Stimulated activated CD8-positive, alpha-beta memory T cell treated with anti-CD3 and anti-CD28 coated beads, Interleukin-4, amount 100 ng/mL, for 4 hours (primary cell): ENCODE data around the gene MBNL2.

Source experiments
- DNase-seq, 2 donors: peaks; one replicate each; pipeline ENCODE4 v3.0.0-alpha.2; 2020; ENCODE audit warnings: low read depth in 2 of 2, low spot score in 1 of 2

The MBNL2 gene

GRCh38 chr13:97268772-97269171 is 46.6 kb downstream of the MBNL2 start:
- no peak for DNase-seq

GRCh38 chr13:97269603-97270002 is 47.5 kb downstream of the MBNL2 start:
- DNase-seq = no peak

DNA sequence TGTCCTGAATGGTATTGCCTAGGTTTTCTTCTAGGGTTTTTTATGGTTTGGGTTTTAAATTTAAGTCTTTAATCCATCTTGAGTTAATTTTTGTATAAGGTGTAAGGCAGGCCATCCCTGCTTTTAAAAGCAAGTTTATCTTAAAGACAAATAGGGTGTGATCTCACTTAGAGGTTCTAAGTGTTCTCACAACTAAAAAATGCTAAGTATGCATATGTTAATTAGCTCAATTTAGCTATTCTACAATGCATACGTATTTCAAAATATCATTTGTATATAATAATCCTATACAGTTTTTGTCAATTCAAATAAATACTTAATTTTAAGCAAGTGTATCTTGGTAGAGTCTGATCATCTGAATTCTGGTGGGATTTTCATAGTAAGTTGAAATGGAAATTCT is 50.4 kb downstream of the MBNL2 start:
- DNase-seq = no peak

- DNase-seq = no peak
Observed at GRCh38 chr13:97273341-97273831, 51.3 kb downstream of the MBNL2 start.

DNA sequence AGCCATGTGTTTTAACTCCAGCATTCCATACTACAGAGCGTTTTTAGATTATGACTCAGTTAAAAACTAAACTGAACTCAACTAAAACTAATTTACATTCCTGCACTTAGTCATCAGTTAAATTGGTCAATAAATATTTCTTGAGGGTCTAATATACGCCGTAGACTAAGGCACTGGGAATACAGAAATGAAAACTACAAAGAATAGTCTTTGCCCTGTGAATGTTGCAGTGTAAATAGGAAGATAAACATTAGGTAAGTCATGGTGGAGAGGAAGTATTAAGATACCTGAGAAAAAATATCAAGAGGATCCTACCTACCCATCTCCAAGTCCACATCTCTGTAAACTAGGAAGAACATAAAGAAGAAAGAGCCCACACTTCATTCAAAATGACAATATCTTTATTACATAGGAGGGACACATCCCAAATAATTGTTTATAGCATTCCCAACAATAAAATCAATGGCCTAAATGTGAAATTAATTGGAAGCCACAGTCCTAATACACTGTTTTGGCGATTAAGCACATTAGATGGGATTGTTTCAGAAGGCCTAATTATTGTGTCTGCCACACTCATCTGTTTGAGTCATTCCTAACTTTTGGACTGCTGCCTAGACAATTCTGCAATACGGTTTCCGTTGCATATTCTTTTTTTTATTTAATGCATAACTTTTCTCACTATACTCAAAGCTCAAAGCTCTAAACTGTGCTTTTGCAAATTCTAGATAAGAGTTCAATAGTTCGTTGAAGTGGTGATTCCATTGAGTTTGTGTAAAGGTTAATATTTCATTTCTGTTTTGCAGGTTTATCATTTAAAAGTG is 52.9 kb downstream of the MBNL2 start:
- DNase-seq = no peak

GRCh38 chr13:97275776-97276501 is 53.8 kb downstream of the MBNL2 start:
- DNase-seq = no peak

GRCh38 chr13:97276862-97277269 is 54.7 kb downstream of the MBNL2 start:
- DNase-seq = no peak

DNA sequence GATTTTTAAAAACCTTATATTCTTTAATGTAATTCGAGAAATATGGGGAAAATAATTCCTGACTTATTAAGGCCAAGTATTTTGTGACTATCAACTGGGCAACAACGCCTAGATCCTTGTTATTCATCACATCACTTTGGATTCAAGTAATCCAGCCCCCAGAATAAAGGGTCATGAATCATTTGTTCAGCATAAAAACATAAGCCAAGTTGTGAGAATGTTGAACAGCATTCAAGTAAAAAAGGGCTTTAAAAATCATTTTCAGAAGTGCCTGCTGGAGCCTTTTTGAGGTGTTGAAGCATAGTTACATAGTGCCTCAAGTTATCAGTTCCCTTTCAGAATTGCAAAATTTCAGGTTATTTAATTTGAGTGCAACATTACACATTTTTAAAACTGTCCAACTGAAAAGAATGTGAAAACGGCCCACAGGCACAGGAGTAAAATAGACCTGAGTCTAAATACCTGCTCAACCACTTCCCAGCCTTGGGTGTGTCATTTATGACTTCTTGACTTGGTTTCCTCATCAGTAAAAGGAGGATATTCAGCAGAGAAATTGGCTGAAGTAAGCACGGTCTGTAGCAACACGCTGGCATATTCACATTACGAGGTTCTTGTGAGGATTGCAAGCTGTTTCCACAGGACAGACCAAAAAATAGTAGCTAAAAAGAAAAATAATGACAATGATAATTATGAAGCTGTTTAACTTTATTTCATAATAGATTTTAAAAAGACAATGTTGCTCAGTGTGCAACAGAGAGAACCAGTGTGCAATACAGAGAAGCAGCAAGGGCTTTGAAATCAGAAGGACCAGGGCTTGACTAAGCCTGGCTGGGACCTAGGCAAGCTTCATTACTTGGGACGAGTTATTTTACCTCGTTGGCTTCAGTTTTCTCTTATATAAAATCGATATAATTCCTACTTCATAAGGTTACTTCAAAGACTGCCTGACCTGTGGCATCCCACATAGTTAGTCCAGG is 56.6 kb downstream of the MBNL2 start:
- DNase-seq = no peak

- DNase-seq = no peak
Observed at GRCh38 chr13:97279913-97280312, 57.8 kb downstream of the MBNL2 start.

DNA sequence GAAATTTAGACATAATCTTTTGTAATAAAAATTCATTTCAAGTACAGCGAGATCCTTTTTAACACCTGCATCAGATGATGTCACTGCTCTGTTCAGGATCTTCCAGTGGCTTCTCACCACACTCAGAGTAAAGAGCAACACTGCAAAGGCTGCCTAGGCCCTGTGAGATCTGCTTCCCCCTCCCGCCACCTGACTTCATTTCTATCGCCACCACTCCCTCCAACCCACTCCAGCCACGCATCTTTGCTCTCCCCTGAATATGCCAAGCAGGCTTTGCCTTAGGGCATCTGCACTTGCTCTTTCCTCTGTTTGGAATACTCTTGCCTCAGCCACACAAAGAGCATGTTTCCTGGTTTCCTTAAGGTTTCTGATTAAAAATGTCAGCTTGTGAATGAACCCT is 58.3 kb downstream of the MBNL2 start:
- DNase-seq = no peak

DNA sequence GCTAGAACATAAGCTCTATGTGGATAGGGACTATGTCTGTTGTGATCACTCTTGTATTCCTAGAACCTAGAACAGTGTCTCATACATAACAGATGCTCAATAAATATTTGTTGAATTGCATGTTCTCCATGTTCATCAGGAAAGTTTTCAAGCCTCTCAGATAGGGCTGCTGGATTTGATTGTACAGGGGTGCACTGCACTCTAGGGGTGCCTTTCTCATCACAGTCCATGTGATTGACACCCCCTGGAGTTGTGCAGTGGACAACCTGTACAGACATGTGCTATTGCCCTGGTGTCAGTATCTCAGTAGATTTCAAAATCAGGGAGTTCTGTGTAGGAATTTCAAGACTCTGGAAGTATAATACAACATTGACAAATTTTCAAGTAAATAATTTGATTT is 58.9 kb downstream of the MBNL2 start:
- DNase-seq = no peak

DNA sequence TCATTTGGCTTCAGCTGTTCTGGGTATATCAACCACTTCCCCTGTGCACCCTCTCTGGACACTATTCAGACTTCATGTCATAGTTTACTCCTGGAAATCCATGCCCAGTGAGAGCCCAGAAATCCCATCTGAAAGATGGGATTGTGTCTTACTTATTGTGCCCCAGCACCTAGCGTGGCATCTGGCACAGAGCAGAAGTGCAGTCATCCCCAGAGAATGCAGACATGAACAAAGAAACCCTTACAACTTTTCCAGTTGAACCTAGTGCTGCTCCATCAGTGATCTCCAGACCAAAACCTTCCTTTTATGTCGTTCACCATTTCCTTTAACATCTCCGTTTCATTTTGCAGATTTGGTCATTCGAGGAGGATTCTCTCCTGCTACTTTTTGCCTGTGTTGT is 60.6 kb downstream of the MBNL2 start:
- no peak for DNase-seq

DNA sequence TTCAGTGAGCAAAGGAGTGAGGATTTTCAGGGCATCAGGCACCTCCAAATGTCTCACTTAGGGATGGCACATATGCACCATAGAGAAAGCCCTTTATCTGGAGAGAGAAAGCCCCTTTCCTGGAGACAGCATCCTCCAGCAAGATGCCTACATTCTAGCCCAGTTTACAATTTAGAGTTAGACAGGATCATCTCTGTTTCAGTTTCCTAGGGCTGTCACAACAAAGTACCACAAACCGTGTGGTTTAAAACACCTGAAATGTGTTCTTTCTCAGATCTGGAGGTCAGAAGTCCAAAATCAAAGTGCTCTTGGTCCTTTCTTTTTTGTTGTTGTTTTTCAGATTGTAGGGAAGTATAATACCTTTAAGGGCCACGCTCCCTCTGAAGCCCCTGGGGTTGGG is 61.8 kb downstream of the MBNL2 start:
- no peak for DNase-seq

DNA sequence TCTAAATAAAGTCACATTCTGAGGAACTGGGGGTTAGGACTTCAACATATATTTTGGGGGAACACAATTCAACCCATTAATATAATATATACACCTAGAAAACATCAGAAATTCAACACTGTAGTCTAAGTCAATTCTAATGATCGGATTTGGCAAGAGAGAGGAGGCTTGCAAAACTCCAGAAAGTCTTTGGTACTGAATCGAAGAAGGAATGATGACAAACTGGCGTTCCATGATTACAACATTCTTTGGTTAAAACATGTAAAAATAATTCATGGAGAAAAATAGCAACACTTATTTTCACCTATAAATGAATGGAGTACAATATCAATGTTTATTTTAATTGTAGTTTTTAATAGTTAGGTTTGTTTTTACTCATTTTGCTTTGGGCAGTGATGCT is 62.4 kb downstream of the MBNL2 start:
- DNase-seq = no peak

DNA sequence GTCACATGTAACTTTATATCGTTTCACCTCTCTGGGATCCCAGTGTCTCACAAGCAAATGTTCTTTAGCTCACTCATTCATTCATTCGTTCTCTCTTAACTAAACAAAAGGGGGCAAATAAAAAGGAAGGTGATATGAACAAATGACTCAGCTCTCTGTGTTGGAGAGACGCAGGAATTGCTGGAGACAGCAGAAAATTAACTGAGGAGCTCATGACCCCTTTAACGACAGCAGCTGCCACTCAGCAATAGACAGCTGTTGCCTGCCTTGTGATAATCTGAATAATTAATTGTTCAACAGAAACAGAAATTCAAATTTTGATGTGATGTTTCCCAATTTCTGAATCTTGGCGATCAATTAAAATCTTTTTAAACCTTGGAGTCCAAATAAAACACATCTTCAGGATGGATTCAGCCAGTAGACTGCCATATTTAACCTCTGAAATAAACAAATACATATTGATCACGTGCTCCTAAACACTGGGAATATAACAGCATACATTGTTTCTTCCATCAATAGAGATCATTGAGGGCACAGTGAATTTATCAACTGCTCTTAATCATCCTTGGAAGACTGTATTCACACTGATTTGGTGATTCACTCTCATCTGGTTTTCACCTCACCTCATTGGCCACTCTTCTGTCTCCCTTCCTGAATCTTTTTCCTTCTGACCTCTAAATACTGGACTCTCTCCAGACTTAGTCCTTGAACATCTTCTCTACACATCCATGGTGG is 63.3 kb downstream of the MBNL2 start:
- no peak for DNase-seq

DNA sequence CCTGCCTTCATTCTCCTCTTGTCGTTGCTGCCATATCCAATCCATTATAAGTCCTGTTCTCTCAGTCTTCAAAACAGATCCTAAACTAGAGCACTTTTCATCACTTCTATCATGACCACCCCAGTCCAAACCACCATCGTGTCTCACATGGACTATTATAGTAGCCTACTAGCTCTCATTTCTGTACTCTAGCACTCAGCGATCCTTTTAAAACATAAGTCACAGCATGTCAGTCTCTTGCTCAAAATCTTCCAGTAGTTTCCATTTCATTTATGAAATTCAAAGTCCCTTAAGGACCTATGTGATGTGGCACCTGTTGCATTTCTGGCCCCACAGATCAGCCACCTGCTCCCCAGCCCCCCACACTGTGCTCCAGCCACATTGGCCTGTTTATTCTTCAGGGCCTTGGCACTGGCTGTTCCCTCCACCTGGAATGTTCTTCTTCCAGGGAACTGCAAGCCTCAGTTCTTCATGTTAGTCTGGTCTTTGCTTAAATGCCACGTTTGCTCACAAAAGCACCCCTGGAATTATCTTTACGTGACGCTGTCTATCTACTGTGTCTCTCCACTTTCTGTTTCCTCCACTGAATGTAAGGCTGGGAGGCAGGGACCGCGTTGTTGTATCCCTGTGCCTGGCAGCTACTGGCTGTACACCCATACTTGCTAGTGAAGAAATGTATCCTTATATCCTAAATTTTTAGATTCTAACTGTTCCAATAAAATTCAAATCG is 64.3 kb downstream of the MBNL2 start:
- DNase-seq = no peak

- DNase-seq = no peak
Observed at GRCh38 chr13:97287047-97287383, 64.9 kb downstream of the MBNL2 start.

GRCh38 chr13:97288486-97288900 is 66.4 kb downstream of the MBNL2 start:
- no peak for DNase-seq

DNA sequence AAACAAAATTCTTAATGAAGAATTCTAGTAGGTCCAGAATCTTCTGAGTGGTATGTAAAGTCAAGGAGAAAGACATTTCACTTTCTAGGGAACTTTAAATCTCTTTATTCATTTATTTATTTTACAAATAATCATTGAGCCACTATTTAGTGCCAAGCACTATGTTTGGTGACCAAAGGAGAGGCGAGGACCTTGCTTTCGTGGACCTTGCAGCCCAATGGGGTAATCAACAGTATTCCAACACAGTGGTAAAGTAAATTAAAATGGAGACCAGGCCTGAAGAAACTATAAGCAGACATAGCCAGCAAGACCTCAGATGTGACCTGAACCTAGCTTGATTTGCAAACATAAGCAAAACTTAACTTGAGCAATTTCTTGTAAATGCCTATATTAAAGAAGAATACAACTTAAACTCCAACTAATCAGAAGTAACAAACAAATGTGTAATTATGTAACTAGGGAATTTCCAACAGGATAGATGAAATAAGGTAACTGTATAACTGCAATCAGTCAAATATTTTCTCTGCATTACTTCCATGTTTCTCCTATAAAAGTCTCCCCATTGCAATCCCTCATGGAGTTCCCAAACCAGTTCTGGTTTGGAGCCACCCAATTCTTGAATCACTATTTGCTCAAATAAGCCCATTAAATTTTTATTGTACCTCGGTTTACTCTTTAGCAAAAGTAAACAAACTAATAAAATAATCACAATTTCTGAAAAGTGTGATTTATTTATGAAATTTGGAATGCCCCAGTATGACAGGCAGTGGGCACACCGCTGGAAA is 67.6 kb downstream of the MBNL2 start:
- DNase-seq = no peak
